ENCODE data around the gene AKT1.
A peak's percentile ranks its signal among the peaks of the same experiment; 100 is the strongest.

Gene AKT1

DNA sequence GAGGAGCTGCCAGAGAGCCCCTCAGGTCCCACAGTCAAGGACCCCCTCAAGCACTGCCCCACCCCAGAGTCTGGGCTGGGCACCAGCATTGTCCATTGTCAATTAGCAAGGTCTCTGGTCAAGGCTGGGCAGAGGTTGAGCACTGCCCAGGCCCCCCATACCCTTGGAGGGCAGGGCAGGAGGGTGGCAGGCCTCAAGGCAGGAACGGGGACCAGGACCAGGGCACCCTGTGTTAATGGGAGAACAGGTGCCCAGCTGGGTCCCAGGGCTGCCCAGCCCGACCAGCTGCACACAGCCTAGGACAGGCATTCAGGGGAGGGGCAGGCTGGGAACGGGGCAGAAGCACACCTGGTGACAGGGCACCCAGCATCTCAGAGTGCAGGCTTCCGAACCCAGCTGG, 24.2 kb downstream of the AKT1 start:
- no peak for DNase-seq

DNA sequence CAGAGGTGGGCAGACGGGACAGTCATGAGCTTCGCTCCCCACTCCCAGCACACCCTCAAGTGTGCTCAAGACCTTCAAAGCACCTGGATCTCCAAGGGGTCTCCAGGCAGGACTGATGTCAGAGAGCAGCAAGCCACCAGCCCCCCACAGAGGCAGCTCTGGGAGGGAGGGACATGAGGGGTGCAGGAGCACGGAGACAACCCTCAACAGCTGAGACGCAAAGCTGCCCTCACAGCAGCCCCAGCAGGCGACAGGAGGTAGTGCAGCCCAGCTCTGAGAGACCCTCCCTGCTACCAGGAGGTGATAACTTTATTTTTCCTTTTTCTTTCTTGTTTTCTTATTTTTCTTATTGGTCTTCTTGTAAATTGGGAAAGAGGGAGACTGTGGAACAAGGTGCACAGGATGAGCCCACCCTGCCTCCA, 24.7 kb downstream of the AKT1 start:
- DNase-seq, result no peak

DNA sequence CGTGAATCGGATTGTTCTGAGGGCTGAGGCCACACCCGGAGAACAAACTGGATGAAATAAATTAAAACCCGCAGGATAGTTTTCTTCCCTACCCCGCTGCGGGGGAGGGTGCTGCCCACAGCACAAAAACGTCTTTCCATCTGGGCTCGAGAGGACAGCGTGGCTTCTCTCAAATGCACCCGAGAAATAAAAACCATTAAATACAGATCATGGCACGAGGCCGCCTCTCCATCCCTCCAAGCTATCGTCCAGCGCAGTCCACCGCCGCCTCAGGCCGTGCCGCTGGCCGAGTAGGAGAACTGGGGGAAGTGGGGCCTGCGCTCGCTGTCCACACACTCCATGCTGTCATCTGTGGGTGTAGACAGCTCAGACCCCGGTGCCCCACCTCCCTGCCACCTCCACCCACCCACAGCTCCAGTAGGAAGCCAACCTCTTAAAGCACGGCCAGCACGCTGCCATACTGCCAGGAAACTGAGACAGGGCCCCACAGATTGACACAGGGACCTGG, 25.4 kb downstream of the AKT1 start:
- DNase-seq, result no peak

DNA sequence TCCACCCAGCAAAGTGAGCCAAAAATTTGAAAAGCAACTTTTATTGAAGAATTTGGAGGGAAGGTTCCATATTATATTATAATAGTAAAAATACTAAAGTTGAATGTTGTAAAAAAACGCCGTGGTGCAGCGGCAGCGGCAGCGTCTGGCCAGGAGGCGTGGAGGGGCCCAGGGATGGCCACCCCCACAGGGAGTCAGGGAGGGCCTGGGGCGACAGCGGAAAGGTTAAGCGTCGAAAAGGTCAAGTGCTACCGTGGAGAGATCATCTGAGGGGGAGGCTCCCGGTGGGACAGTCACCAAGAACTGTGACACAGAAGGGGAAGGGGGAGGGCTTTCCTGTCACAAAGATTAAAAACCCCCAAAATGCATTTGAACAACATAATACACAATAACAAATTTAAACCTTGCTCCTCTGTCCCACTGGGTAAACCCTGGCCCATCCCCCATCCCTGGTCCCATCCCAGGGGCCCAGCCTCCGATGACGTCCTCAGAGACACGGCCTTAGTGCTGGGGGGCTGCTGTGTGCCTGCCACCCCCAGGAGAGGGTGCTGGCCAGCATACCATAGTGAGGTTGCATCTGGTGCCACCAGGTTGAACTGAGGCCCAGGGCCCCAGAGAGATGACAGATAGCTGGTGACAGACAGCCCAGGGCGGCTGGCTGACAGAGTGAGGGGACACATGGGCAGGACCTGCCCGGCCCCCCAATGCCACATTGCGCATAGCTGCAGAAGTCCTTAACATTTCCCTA, 26.1 kb downstream of the AKT1 start:
- no peak for DNase-seq

DNA sequence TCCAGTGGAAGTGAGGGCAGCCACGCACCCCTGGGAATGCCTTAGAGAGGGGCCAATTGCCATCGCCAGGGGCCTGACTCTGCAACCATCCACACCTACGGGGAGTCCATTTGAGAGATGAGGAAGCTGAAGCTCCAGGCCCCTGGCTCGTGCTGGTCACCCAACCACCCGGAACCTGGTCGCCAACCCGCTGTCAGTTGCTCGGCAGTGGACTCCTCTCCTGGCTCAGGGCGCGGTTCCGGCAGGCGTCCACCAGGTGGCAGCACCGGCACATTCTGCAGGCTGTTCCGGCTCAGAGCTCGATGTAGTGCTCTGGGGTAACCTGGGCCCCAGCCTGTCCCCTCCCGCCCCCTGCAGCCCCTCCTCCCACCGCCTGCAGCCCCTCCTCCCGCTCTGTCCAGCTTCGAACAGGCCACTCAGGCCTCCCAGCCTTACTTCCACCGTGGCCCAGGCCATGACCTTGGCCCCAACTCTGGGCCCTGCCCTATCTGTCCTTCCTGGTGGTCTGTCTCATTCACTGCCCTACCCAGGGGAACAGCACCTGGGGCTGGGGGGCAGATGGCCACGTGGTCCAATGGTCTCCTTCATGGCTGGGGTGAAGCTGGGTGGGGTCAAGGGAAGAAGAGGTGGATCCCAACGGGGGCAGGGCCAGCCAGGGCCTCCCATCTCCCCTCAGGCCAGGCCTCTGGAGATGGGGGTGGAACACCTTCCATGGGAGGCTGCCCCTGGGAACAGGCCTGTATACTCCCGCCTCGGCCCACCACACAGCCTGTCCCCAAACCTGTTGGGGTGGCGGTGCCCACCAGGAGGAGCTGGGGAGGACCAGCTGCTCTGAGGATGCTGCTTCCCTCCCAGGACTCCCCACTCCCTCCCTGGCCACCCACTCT, 26.9 kb downstream of the AKT1 start:
- DNase-seq, result peak; percentile 57

DNA sequence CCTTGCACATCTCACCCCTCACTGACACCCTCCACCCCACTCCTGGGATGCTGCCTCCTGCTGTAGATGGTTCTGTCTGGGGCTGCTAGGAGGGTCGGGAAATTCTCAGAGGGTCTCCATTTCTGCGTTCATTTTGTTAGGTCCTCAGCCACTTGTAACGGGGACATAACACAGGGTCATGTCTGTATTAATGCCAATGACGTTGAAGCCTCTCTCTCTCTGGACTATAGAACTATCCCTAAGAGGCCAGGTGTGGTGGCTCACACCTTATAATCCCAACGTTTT, 28.0 kb downstream of the AKT1 start:
- DNase-seq, result no peak

DNA sequence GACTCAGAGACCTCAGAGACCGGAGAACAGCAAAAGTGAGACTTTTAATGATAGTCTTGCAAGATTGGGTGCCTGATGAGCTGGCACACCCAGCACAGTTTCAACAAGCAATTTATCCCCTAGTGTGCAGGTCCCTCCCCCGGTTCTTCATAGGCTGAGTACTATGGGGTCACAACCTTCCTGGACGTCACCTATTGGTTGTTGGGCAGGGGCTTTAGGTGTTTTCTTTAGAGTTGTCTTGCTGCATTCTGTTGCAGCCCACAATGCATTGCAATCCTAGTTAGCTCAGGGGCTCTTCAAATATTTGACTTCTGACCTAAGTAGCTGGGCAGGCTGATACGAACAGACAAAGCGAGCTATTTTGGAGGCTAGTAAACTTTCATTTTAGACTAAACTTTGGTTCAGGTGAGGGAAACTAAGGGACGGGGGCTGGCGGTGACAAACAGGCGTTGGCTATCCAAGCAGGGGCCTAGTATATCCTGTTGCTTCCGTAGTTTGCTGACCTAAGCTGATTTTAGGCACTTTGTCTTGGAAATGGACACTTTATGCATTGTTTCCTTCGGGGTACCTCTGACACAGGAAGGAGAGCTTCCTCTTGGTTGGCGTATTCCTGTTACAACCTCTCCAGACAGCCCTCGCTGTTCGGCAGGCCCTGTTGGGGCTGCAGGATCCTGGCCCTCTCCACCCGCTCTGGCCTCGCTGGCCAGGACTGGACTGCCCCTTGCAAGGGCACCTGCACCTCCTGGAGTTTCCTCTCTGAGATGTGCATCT, 28.5 kb downstream of the AKT1 start:
- no peak for DNase-seq

DNA sequence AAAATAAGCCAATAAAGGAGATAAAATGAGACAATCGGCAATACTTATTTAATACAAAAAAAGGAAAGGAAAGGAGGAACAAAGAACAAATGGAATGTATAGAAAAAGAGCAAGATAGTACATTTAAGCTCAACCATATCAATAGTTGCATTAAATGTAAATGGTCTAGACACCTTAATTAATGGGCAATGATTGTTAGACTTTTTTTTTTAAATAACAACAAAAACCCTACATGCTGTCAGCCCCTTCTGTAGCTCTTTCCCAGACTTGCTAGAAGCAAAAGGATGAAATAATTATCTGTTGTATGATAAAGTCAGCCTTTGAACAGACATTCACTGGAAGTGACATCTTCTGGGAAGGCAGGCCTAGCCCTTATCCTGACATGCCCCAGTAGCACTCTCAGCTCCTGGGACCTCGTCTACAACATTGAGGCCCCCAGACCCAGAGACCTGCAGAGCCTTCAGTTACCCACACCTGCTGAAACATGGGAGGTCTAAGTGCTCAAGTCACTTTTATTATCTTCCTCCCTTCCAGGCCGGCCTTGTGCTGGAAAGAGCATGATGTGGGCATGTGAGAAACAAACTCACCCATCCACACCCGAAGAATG, 29.2 kb downstream of the AKT1 start:
- DNase-seq, result no peak

DNA sequence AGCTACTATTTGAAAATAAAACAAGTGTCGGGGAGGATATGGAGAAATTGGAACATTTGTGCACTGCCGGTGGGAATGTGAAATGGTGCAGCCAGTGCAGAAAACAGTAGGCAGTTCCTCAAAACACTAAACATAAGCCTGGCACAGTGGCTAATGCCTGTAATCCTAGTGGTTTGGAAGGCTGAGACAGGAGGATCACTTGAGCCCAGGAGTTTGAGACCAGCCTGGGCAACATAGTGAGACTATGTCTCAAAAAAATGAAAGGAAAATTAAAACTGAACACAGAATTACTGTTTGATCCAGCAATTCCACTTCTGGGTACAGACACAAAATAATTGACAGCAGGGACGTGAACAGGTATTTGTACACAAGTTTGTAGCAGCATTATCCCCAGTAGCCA, 30.0 kb downstream of the AKT1 start:
- no peak for DNase-seq

DNA sequence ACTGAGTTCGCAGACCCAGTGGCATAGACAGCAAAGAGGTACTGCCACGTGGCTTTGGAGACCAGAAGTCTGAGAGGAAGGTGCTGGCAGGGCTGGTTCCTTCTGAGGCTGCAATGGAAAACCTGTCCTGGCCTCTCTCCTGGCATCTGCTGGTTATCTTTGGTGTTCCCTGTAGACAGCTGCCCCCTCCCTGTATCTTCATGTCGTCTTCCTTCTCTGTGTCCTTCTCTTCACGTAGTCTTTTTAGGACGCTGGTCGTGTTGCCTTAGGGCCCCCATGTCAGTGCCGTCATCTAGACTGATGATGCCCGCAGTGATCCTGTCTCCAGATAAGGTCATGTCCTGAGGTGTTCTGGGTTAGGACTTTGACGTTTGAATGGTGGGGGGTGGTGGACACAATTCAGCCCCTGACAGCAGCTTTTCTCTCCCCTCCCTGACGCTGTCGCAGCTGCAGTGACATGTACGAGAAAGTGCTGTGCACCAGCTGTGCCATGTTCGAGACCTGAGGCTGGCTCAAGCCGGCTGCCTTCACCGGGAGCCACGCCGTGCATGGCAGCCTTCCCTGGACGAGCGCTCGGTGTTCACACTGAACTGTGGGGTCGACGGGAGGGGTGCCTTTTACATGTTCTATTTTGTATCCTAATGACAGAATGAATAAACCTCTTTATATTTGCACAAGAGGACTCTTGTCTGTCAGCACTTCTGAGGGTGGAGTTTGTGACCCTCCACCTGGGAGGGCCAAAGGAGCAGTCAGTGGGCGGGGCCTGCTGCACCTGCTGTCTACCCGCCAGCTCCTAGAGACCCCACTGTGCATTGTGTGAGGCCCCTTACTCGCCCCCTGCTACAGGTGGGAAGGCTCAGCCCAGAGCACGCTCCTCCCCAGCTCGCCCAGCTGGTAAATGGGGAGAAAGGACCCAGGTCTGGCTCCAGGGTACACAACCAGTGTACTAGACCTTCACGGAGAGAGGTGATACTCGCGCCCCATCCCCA, 36.3 kb downstream of the AKT1 start:
- no peak for DNase-seq

DNA sequence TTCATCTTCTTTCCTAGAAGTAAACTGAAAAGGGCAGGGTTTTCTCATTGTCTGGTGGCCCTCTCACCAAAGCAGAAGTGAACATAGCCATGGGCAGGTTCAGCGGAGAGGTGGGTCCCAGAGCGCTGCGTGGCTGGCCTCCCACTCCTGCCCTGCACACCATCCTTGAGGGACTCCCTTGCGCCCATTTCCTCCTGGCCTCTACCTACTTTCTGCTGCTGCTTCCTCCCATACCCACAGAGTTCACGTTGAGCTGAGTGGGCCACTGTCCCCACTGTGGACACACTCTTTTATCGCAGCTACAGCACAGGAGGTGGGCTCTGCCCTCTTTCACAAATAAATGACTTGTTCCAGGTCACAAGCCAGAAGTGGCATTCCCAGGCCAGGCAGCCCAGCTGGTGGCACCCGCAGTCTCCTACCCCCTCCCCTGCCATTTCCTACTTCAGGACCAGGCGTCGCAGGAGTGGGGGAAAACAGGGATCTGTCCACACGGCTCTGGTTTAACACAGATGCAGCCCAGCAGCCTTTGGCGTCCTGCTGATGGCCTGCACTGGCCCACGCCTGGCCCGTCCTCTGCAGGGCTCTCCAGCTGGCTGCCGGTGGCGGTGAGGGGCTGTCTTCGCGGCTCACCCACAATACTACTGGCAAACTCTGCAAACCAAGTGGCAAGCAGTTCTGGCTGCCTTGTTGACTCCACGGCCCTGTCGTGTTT, 37.7 kb downstream of the AKT1 start:
- no peak for DNase-seq

DNA sequence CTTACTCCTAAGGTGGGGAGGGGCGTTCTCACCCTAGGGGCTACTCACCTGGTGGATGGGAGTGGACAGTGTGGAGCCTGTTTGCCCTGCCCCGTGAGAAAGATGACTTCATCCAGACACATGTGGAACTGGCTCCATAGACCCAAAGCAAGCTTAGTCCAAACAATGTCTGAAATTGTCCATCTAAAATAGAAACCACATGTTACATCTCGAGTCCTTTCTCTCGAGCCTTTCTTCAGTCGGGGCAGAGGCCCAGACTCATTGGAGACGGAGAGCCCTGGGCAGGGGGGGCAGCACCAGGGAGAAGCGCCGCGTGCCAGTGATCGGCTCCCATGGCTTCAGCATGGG, 38.3 kb downstream of the AKT1 start:
- DNase-seq, result no peak

DNA sequence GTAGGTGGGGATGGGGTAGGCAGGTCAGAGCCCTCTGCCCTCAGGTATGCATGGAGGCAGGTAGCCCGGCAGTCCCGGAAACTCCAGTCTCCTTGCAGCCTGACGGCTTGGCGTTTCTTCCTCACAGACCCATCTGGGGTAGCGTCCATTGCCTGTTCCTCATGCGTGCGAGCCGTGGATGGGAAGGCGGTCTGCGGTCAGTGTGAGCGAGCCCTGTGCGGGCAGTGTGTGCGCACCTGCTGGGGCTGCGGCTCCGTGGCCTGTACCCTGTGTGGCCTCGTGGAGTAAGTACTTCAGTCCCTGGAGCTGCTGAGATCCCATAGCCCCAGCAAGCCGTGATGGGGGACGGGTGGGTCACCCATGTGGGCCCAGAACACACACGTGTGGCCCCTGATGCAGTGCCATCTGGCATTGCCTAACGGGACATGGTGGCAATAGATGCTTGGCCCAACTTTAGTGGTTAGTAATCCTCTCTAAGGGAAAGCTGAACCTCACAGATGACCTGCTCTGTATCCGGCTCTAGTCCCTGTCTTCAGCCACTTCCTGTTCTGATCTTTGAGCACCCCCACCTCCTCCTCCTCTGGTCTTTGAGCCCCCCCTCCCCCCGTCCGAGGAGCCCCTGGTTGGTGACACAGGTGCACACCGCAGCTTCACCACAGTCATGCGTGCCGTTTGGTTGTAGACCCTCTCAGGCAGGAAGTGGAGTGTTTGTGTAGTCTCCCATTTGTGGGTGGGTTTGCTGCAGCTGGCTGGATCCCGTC, 38.9 kb downstream of the AKT1 start:
- DNase-seq, result no peak

DNA sequence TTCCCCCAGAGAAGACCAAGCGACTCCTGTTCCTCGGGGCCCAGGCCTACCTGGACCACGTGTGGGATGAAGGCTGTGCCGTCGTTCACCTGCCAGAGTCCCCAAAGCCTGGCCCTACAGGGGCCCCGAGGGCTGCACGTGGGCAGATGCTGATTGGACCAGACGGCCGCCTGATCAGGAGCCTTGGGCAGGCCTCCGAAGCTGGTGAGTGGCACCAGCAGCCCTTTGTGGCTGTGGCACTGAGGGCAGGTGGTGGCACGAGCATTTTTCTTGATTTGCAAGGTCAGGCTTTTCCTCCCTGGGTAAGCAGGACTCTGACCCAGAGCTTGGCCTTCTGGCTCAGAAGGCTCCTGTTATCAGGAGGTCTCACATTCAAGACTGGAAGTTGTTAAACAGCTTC, 39.9 kb downstream of the AKT1 start:
- DNase-seq, result no peak

DNA sequence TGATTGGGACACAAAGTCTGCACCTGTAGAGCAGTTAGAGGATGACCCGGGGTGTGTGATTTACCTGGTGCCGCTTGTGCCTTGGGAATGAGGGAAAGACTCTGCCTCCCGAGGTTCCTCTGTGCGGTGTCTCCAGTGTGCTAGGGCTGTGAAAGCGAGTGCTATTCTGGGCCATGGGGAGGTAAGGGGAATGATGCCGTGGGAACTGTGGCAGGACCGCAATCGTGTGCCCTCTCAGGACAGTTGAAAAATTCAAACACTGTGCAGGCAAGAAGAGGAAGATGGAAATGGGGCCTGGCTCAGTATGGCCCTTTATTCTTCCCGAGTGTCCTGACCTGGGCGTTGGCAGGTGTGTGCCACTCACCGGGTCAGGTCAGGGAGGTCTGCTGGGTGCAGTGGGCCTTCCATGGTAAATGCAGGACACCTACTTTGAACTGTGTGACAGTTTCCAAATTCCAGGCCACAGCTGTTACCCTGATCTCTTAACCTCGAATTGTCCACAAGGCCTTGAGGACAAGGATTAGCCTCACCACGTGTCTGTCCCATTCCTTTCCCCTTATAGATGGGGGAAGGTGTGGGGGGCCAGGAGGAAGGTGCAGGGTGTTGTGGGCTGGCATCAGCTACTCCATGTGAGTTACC, 41.2 kb downstream of the AKT1 start:
- no peak for DNase-seq

DNA sequence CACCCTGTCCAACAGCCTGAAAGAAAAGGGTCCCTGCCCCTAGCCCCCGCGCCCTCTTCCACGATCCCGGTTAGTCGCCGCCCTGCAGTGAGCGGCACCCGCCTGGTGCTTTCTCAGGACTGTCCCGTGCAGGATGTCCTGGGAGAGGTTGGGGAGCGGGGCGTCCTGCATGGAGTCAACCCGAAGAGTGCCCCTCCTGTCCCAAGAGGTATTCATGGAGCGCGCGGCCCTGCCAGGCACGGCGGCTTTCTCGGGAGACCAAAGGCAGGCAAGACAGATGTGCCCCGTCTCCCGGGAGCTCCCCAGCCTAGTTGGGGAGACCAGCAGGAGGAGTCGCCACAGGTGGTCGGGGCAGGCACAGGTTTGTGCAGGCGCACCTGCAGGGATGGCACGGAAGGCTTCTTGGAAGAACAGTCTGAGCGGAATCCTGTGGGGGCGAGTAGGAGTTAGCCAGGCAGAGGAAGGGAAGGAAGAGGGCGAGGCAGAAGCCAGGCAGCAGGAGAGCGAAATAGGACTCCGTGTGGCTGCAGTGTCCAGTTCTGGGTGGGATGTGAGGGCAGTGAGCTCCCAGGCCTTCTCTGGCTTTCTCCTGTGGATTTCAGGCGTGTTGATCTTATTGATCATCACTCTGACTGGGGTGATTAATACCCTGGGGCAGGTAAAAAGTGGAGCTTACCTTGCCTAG, 41.9 kb downstream of the AKT1 start:
- DNase-seq, result no peak

DNA sequence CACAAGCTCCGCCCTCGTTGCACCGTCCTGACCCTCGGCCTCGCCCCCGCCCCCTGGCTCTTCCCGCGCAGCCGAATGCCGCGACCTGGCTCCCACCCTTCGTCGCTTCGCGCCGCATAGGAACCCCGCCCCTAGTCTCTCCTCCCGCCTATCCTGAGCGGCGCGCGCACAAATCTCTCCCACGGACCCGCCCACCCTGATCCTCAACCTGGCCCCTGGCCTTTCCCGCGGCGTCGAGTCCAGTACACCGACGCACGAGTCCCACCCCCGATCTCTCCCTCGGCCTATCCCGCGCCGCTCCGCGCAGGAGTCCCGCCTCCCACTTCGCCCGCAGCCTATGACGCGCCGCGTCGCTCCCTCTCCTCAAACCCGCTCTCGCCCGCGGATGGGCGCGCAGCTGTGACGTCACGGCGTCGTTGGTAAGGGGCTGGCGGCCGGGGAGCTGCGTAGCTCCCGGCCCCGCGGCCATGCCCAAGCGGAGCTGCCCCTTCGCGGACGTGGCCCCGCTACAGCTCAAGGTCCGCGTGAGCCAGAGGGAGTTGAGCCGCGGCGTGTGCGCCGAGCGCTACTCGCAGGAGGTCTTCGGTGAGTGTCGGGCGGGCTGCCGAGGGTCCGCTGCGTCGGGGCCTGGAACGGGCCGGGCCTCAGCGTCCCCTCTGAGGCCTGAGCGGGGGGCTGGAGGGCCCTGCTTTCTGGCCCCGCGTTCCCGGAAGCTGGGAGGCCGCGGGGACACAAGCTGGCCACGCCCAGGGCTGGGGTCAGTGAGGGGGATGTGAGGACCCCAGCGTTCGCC, 42.6 kb downstream of the AKT1 start, which contains the start of gene SIVA1:
TSS of gene SIVA1 (plus strand) at position 413 of the 793 bp plus-strand sequence. CDS start at position 468, 55 bp downstream.
- DNase-seq, result peak; percentile 100

DNA sequence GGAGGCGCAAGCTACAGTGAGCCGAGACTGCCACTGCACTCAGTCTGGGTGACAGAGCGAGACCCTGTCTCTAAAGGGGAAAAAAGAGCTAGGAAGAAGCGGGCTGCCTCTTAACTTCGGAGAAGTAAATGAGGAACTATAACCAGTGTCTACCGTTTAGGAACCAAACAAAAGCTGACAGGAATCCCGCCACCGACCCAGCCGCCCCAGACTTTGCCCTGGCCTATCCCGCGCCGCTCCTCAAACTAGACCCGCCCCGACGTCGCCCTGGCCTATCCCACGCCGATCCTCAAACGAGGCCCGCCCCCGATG, 43.2 kb downstream of the AKT1 start:
- no peak for DNase-seq

All from DMS79 (cell line).